T-helper 1 cell (primary cell): ENCODE measurements around the gene ENOPH1.
"Not testable (repeated sequence)": the region's sequence is repeated elsewhere in the genome, so short reads cannot be mapped to it uniquely, and the experiment has no call there.

Source experiments
- DNase-seq, 5 donors: peaks; one replicate each; pipeline ENCODE4 v3.0.0-alpha.2; 2012 to 2020

The ENOPH1 gene

GRCh38 chr4:82473621-82474164 lies 43.3 kb downstream of the ENOPH1 start:
- DNase-seq, result no peak

DNA sequence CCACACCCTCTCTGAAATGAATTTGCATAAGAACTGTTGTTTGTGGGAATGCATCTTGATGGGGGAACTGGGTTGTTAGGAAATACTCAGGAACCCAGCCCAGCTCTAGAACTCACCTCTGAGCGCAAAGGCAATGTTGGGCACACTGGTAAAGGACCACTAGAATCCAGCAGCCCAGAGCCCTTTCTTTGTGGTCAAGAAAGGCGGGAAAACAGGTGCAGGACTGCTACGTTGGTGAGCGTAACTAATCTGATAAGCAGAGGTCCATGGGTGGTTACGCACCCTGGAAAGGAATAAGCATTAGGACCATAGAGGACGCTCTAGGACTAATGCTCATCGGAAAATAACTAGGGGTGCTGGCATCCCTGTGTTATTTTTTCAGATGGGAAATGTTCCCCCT lies 45.5 kb downstream of the ENOPH1 start:
- DNase-seq, result not testable (repeated sequence)

DNA sequence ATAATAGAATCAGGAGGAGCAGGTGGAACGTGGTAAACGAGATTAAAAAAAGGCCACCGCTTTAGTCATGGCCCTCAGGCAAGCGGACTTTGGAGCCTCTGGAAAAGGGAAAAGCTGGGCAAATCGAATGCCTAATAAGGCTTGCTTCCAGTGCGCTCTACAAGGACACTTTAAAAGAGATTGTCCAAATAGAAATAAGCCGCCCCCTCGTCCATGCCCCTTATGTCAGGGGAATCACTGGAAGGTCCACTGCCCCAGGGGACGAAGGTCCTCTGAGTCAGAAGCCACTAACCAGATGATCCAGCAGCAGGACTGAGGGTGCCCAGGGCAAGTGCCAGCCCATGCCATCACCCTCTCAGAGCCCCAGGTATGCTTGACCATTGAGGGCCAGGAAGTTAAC lies 47.1 kb downstream of the ENOPH1 start:
- not testable (repeated sequence) for DNase-seq

DNA sequence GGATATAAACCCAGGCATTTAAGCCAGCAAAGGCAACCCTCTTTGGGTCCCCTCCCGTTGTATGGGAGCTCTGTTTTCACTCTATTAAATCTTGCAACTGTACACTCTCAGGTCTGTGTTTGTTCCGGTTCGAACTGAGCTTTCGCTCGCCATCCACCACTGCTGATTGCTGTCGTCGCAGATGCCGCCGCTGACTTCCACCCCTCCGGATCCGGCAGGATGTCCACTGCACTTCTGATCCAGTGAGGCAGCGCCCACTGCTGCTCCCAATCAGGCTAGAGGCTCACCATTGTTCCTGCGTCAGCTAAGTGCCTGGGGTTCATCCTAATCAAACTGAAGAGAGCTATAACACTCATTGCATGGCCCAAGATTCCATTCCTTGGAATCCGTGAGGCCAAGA lies 49.2 kb downstream of the ENOPH1 start:
- no peak for DNase-seq

GRCh38 chr4:82480771-82481505 lies 50.5 kb downstream of the ENOPH1 start:
- DNase-seq, result no peak

DNA sequence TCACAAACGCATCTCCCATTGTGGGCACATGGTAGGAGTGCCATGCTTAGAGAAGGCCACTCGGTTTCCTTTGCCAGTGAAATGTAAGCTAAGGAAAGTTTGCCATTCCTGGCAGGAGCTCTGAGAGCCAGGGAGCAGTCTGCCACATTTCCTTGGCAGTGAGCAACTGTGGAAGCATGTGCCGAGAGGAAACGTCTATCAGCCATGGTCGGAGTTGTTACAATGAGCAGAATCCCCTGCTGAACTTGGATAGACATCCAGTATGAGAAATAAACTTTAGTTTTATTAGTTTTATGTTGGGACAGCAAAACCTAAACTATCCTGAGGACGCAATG lies 51.1 kb downstream of the ENOPH1 start:
- DNase-seq, result no peak

DNA sequence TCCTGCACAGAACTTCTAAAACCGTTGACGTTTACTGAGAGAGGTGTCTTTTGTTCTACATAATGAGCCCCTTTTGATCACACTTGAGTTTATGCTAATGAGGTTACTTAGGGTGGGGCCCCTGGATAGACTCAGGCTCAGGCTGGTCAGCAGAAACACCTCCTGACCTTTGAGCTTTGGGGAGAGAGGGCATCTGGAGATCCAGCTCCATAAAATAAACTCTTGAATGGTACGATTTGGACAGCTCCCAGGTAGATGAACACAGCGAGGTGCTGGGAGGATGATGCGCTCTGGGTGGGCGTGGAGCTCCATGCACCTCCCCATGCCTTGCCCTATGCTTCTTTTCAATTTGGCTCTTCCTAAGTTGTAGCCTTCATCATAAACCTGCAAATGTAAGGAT lies 52.0 kb downstream of the ENOPH1 start:
- no peak for DNase-seq

GRCh38 chr4:82484996-82485783 lies 54.8 kb downstream of the ENOPH1 start:
- DNase-seq, result no peak

DNA sequence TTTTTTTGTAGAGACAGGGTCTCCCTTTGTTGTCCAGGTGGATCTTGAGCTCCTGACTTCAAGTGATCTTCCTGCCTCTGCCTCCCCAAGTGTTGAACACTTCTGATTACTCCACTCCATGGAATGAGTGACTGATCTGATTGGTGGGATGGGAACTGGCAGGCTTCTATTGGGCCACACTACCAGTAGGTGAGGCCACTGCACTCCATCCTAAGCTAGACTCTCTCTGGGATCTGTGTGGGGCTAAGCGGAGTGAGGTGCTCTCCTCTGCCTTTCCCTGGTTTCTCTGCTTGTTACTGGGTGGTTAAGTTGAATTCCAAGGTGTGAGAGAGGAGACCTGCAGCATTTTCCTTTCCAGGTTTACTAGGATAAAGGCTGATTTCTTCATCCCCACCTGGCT lies 58.7 kb downstream of the ENOPH1 start:
- no peak for DNase-seq

DNA sequence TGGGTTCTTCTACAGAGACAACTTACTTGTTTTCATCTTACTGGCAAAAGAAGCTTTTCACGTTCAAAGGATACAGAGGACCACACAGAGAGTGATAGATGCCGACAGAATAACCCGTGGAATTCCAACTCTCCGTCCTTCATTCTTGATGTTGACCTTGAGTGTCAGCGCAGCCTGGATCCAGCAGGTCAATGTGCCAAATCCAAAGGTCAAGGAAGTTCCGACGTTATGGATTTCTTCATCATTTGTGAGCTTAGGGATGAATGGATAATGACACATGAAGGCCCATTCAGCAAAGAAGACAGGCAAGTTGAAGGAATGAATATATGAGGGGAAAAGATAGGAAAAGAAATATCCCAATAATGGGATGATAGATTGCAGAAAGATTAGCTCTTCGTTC lies 59.6 kb downstream of the ENOPH1 start:
- DNase-seq, result no peak

- no peak for DNase-seq
These were observed 61.0 kb downstream of the ENOPH1 start for GRCh38 chr4:82491251-82491960.

DNA sequence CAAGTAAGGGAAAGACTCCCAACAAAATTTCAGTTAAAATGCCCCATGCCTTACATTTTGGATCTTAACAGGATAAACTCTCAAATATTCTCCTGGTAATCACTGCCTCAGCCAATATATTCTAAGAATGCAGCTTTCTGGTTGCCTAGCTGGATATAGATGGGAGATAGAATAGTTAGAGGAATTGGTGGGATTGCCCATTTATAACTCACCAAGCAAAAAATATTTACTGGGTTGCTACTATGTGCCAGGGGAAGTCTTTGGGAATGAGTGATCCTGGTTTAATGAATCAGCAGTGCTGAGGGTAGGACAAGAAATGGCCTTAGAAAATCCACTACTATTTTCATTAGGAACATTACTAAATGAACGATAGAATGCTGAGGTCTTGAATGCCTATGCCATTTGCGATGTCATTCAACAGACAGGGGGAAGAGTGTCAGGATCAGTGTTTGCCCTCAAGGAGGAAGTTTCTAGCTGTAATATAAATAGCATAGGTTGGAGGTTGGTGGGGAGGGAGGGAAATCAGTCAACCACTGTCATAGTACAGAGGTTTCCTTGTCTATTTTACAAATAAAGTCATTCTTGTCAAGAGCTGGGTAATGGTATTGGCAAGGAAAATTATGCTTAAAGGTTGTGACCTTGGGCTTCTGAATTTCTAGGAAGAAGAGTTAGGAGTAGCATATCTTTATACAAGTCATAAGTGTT lies 63.5 kb downstream of the ENOPH1 start:
- DNase-seq, result no peak

DNA sequence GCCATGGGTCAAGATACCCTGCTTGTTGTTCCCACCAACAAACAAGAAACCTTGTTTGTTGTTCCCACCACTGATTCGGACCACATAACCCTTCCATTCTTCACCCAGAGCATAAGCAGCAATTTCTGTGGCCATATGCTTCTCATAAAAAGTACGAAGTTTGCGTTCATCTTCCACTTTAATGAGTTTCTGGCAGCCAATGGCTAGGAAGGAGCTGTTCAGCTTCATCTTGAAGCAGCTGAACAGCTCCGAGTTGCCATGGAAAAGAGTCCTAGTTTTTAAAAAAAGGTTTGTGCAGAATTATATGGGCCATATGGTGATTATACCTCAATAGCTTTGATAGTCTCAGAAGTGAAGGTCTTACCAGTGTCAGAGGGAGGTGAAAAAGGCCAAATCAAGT lies 65.3 kb downstream of the ENOPH1 start:
- DNase-seq, result no peak

- no peak for DNase-seq
These were observed 66.0 kb downstream of the ENOPH1 start for GRCh38 chr4:82496349-82496748.

DNA sequence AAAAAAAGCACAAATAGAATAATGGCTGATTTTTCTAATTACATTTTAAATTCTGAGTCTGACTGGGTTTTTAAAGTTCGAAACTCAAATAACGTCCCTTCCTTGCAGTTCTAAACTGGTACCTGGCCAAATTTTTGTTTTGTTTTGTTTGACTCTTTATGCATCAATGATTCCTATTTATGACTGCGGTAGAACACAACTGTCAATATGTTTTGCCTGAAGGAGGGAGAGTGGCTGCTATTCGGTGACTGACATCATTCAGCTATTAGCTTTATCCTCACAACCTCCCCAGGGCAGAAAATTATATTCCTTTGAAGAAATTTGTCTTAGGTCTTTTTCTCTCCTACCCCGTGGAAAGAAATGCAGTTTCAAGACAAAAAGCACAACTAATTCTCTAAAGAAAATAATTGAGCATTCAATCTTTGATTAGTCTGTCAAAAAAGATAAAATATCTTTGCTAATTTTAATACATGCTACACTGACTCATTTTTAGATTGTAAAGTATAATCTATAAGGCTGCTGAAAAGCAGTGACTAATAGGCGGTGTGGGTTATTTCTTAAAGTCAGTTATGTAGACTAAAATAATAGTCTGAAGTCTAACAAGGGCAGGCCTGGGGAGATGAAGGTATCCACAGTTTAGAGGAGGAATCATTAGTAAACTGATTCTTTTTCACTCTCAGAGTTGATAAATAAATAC lies 69.5 kb downstream of the ENOPH1 start:
- DNase-seq, result no peak

- no peak for DNase-seq
These were observed 70.2 kb downstream of the ENOPH1 start for GRCh38 chr4:82500435-82501153.

GRCh38 chr4:82501154-82501442 lies 70.7 kb downstream of the ENOPH1 start:
- DNase-seq, result no peak

DNA sequence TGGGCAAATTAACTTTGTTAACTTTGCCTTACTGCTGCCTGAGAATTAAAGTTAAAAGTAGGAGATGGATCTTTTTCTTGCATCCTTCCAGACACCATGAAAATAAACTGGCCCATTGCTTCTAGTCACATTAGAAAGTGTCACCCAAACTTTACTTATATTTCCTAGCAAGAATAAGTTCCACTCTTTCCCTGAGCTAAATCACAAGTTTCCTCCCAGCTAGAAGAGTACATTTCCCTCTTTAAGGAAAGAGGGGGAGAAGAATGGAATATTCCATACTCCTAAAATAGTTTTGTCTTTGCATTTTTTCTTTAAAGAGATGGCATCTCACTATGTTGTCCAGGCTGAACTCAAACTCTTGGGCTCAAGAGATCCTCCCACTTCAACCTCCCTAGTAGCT lies 77.6 kb downstream of the ENOPH1 start:
- no peak for DNase-seq

- DNase-seq, result no peak
These were observed 78.5 kb downstream of the ENOPH1 start for GRCh38 chr4:82508806-82509428.

- no peak for DNase-seq
These were observed 79.8 kb downstream of the ENOPH1 start for GRCh38 chr4:82510216-82510615.
